ENCODE results near the gene JMJD8.

JMJD8 gene

GRCh38 chr16:721765-722540 lies 37.8 kb upstream of the JMJD8 start:
- no peak for DNase-seq

GRCh38 chr16:720990-721764 lies 37.0 kb upstream of the JMJD8 start, which contains the start of gene ANTKMT:
Gene ANTKMT, plus strand, starts transcription at chr16:721146. Its CDS starts 129 bp downstream, at chr16:721275.
- peak; percentile 90 for DNase-seq

- peak; percentile 70 for DNase-seq
These were observed 36.4 kb upstream of the JMJD8 start for GRCh38 chr16:720447-720989.

- no peak for DNase-seq
These were observed 35.8 kb upstream of the JMJD8 start for GRCh38 chr16:719815-720446.

- DNase-seq = no peak
These were observed 34.8 kb upstream of the JMJD8 start for GRCh38 chr16:718922-719321.

- DNase-seq = no peak
These were observed 34.3 kb upstream of the JMJD8 start for GRCh38 chr16:718389-718788.

- DNase-seq = no peak
These were observed 33.5 kb upstream of the JMJD8 start for GRCh38 chr16:717450-718245.

- DNase-seq = no peak
These were observed 32.7 kb upstream of the JMJD8 start for GRCh38 chr16:716768-717325.

- DNase-seq = no peak
These were observed 32.0 kb upstream of the JMJD8 start for GRCh38 chr16:716200-716568.

- peak; percentile 68 for DNase-seq
These were observed 31.5 kb upstream of the JMJD8 start for GRCh38 chr16:715477-716199.

GRCh38 chr16:714558-715476 lies 30.7 kb upstream of the JMJD8 start, which contains the start of gene METRN:
Gene METRN, plus strand, starts transcription at chr16:715118. Its CDS starts 172 bp downstream, at chr16:715290.
- DNase-seq = peak; percentile 96

GRCh38 chr16:714079-714478 lies 29.9 kb upstream of the JMJD8 start:
- DNase-seq = no peak

GRCh38 chr16:712740-713250 lies 28.7 kb upstream of the JMJD8 start:
- DNase-seq = peak; percentile 81

GRCh38 chr16:711548-712320 lies 27.6 kb upstream of the JMJD8 start:
- DNase-seq = peak; percentile 92

GRCh38 chr16:711084-711483 lies 26.9 kb upstream of the JMJD8 start:
- no peak for DNase-seq

- no peak for DNase-seq
These were observed 26.5 kb upstream of the JMJD8 start for GRCh38 chr16:710500-711075.

- no peak for DNase-seq
These were observed 25.7 kb upstream of the JMJD8 start for GRCh38 chr16:709566-710499.

- DNase-seq = no peak
These were observed 24.8 kb upstream of the JMJD8 start for GRCh38 chr16:708959-709358.

Data from activated effector memory CD4-positive, alpha-beta T cell treated with anti-CD3 and anti-CD28 coated beads, Interleukin-2, amount 50 U/mL, for 16 hours (primary cell).